ENCODE data around the gene ATP10B. TPM values are rescaled to one million over a fixed set of nuclear protein-coding genes. Genes with fewer than 3 reads are reported as not detected.
"Not testable (repeated sequence)": the region's sequence is repeated elsewhere in the genome, so short reads cannot be mapped to it uniquely, and the experiment has no call there.

The ATP10B gene
- polyA plus RNA-seq (2013) = 0.30 TPM

- Histone ChIP-seq H3K4me1 (ENCODE audit: control extremely low read depth in 1 of 4, control insufficient read depth in 4 of 4, insufficient read depth in 4 of 4, low read length in 3 of 4) (no peaks in the 10 kb centered on the region), H3K4me3 (ENCODE audit: control insufficient read depth in 1 of 7, extremely low read depth in 1 of 7, insufficient read depth in 4 of 7, low read depth in 2 of 7, low read length in 6 of 7) (no peak within 1 kb of the TSS), H3K27me3 (replicated peaks in 2 of 5; ENCODE audit: control insufficient read depth in 4 of 5, insufficient read depth in 5 of 5, low read length in 4 of 5) (peaks cover 0 to 4% (median 0%) of the 10 kb centered on the region in 5 experiments), H3K36me3 (ENCODE audit: control insufficient read depth in 4 of 4, insufficient read depth in 4 of 4, low read length in 3 of 4) (no peaks in the 10 kb centered on the region), H3K9me3 (ENCODE audit: control extremely low read depth in 1 of 5, control insufficient read depth in 4 of 5, insufficient read depth in 2 of 5, low read depth in 1 of 5, low read length in 4 of 5) (no peaks in the 10 kb centered on the region), H3K27ac (ENCODE audit: insufficient read depth in 1 of 2, low read depth in 1 of 2, low read length in 2 of 2, poor library complexity in 1 of 2, severe bottlenecking in 2 of 2) (no peak within 1 kb of the TSS)
- WGBS (ENCODE audit: insufficient coverage) = 75% methylated on average over 4 of the region's 4 CpGs
- no peak for DNase-seq
- CTCF ChIA-PET = no interaction called here
- POLR2A ChIA-PET = no interaction called here
These were observed at the start of gene ATP10B for GRCh38 chr5:160852049-160852448. Gene ATP10B, minus strand, starts transcription at chr5:160852211. Its CDS starts 164,137 bp downstream, at chr5:160688074.

GRCh38 chr5:160901656-160902055, 49.6 kb upstream of the ATP10B start:
- ChIA-PET POLR2A (no interaction called here), CTCF (no interaction called here)
- WGBS (ENCODE audit: insufficient coverage) = no CpG with 5 or more reads among the region's 1 CpG
- DNase-seq = no peak
- Histone ChIP-seq H3K4me3 (ENCODE audit: control insufficient read depth in 1 of 7, extremely low read depth in 1 of 7, insufficient read depth in 4 of 7, low read depth in 2 of 7, low read length in 6 of 7) (no peak overlapping the region), H3K9me3 (ENCODE audit: control extremely low read depth in 1 of 5, control insufficient read depth in 4 of 5, insufficient read depth in 2 of 5, low read depth in 1 of 5, low read length in 4 of 5) (no peaks in the 10 kb centered on the region), H3K27me3 (replicated peaks in 2 of 5; ENCODE audit: control insufficient read depth in 4 of 5, insufficient read depth in 5 of 5, low read length in 4 of 5) (peaks cover 0 to 5% (median 0%) of the 10 kb centered on the region in 5 experiments), H3K36me3 (ENCODE audit: control insufficient read depth in 4 of 4, insufficient read depth in 4 of 4, low read length in 3 of 4) (no peaks in the 10 kb centered on the region), H3K4me1 (ENCODE audit: control extremely low read depth in 1 of 4, control insufficient read depth in 4 of 4, insufficient read depth in 4 of 4, low read length in 3 of 4) (no peaks in the 10 kb centered on the region), H3K27ac (ENCODE audit: insufficient read depth in 1 of 2, low read depth in 1 of 2, low read length in 2 of 2, poor library complexity in 1 of 2, severe bottlenecking in 2 of 2) (no peak overlapping the region)

- H3K27ac ChIP-seq (ENCODE audit: insufficient read depth in 1 of 2, low read depth in 1 of 2, low read length in 2 of 2, poor library complexity in 1 of 2, severe bottlenecking in 2 of 2) = no peak overlapping the region
- CTCF ChIA-PET = no interaction called here
- DNase-seq = no peak
- H3K4me3 ChIP-seq (ENCODE audit: control insufficient read depth in 1 of 7, extremely low read depth in 1 of 7, insufficient read depth in 4 of 7, low read depth in 2 of 7, low read length in 6 of 7) = no peak overlapping the region
- H3K36me3 ChIP-seq (ENCODE audit: control insufficient read depth in 4 of 4, insufficient read depth in 4 of 4, low read length in 3 of 4) = no peaks in the 10 kb centered on the region
- peaks cover 0 to 5% (median 0%) of the 10 kb centered on the region in 5 experiments for H3K27me3 ChIP-seq (replicated peaks in 2 of 5; ENCODE audit: control insufficient read depth in 4 of 5, insufficient read depth in 5 of 5, low read length in 4 of 5)
- H3K9me3 ChIP-seq (ENCODE audit: control extremely low read depth in 1 of 5, control insufficient read depth in 4 of 5, insufficient read depth in 2 of 5, low read depth in 1 of 5, low read length in 4 of 5) = no peaks in the 10 kb centered on the region
- no peaks in the 10 kb centered on the region for H3K4me1 ChIP-seq (ENCODE audit: control extremely low read depth in 1 of 4, control insufficient read depth in 4 of 4, insufficient read depth in 4 of 4, low read length in 3 of 4)
- POLR2A ChIA-PET = no interaction called here
- WGBS (ENCODE audit: insufficient coverage) = 76% methylated on average over 2 of the region's 4 CpGs
These were observed 47.7 kb upstream of the ATP10B start for GRCh38 chr5:160899735-160900134.

GRCh38 chr5:160893180-160893964, 41.4 kb upstream of the ATP10B start:
- H3K9me3 ChIP-seq (ENCODE audit: control extremely low read depth in 1 of 5, control insufficient read depth in 4 of 5, insufficient read depth in 2 of 5, low read depth in 1 of 5, low read length in 4 of 5); H3K27ac ChIP-seq (ENCODE audit: insufficient read depth in 1 of 2, low read depth in 1 of 2, low read length in 2 of 2, poor library complexity in 1 of 2, severe bottlenecking in 2 of 2); H3K27me3 ChIP-seq (replicated peaks in 2 of 5; ENCODE audit: control insufficient read depth in 4 of 5, insufficient read depth in 5 of 5, low read length in 4 of 5); H3K36me3 ChIP-seq (ENCODE audit: control insufficient read depth in 4 of 4, insufficient read depth in 4 of 4, low read length in 3 of 4); CTCF ChIA-PET; H3K4me3 ChIP-seq (ENCODE audit: control insufficient read depth in 1 of 7, extremely low read depth in 1 of 7, insufficient read depth in 4 of 7, low read depth in 2 of 7, low read length in 6 of 7); DNase-seq; H3K4me1 ChIP-seq (ENCODE audit: control extremely low read depth in 1 of 4, control insufficient read depth in 4 of 4, insufficient read depth in 4 of 4, low read length in 3 of 4); POLR2A ChIA-PET: not testable (repeated sequence)
- 95% methylated on average over 4 of the region's 6 CpGs for WGBS (ENCODE audit: insufficient coverage)

GRCh38 chr5:160887780-160888179, 35.8 kb upstream of the ATP10B start:
- Histone ChIP-seq H3K9me3 (ENCODE audit: control extremely low read depth in 1 of 5, control insufficient read depth in 4 of 5, insufficient read depth in 2 of 5, low read depth in 1 of 5, low read length in 4 of 5) (no peaks in the 10 kb centered on the region), H3K27me3 (replicated peaks in 2 of 5; ENCODE audit: control insufficient read depth in 4 of 5, insufficient read depth in 5 of 5, low read length in 4 of 5) (peaks cover 0 to 2% (median 0%) of the 10 kb centered on the region in 5 experiments), H3K36me3 (ENCODE audit: control insufficient read depth in 4 of 4, insufficient read depth in 4 of 4, low read length in 3 of 4) (no peaks in the 10 kb centered on the region), H3K4me1 (ENCODE audit: control extremely low read depth in 1 of 4, control insufficient read depth in 4 of 4, insufficient read depth in 4 of 4, low read length in 3 of 4) (no peaks in the 10 kb centered on the region), H3K4me3 (ENCODE audit: control insufficient read depth in 1 of 7, extremely low read depth in 1 of 7, insufficient read depth in 4 of 7, low read depth in 2 of 7, low read length in 6 of 7) (no peak overlapping the region), H3K27ac (ENCODE audit: insufficient read depth in 1 of 2, low read depth in 1 of 2, low read length in 2 of 2, poor library complexity in 1 of 2, severe bottlenecking in 2 of 2) (no peak overlapping the region)
- ChIA-PET POLR2A (no interaction called here), CTCF (no interaction called here)
- 84% methylated on average over 3 of the region's 3 CpGs for WGBS (ENCODE audit: insufficient coverage)
- no peak for DNase-seq

- H3K36me3 ChIP-seq (ENCODE audit: control insufficient read depth in 4 of 4, insufficient read depth in 4 of 4, low read length in 3 of 4); DNase-seq; H3K4me1 ChIP-seq (ENCODE audit: control extremely low read depth in 1 of 4, control insufficient read depth in 4 of 4, insufficient read depth in 4 of 4, low read length in 3 of 4); H3K4me3 ChIP-seq (ENCODE audit: control insufficient read depth in 1 of 7, extremely low read depth in 1 of 7, insufficient read depth in 4 of 7, low read depth in 2 of 7, low read length in 6 of 7); H3K9me3 ChIP-seq (ENCODE audit: control extremely low read depth in 1 of 5, control insufficient read depth in 4 of 5, insufficient read depth in 2 of 5, low read depth in 1 of 5, low read length in 4 of 5); CTCF ChIA-PET; POLR2A ChIA-PET; H3K27me3 ChIP-seq (replicated peaks in 2 of 5; ENCODE audit: control insufficient read depth in 4 of 5, insufficient read depth in 5 of 5, low read length in 4 of 5); H3K27ac ChIP-seq (ENCODE audit: insufficient read depth in 1 of 2, low read depth in 1 of 2, low read length in 2 of 2, poor library complexity in 1 of 2, severe bottlenecking in 2 of 2): not testable (repeated sequence)
- WGBS (ENCODE audit: insufficient coverage) = 28% methylated on average over 11 of the region's 21 CpGs
These were observed 21.7 kb upstream of the ATP10B start for GRCh38 chr5:160873560-160874200.

- ChIA-PET POLR2A (no interaction called here), CTCF (no interaction called here)
- Histone ChIP-seq H3K4me3 (ENCODE audit: control insufficient read depth in 1 of 7, extremely low read depth in 1 of 7, insufficient read depth in 4 of 7, low read depth in 2 of 7, low read length in 6 of 7) (no peak overlapping the region), H3K27ac (ENCODE audit: insufficient read depth in 1 of 2, low read depth in 1 of 2, low read length in 2 of 2, poor library complexity in 1 of 2, severe bottlenecking in 2 of 2) (no peak overlapping the region), H3K4me1 (ENCODE audit: control extremely low read depth in 1 of 4, control insufficient read depth in 4 of 4, insufficient read depth in 4 of 4, low read length in 3 of 4) (no peaks in the 10 kb centered on the region), H3K27me3 (replicated peaks in 2 of 5; ENCODE audit: control insufficient read depth in 4 of 5, insufficient read depth in 5 of 5, low read length in 4 of 5) (peaks cover 0 to 3% (median 0%) of the 10 kb centered on the region in 5 experiments), H3K36me3 (ENCODE audit: control insufficient read depth in 4 of 4, insufficient read depth in 4 of 4, low read length in 3 of 4) (no peaks in the 10 kb centered on the region), H3K9me3 (ENCODE audit: control extremely low read depth in 1 of 5, control insufficient read depth in 4 of 5, insufficient read depth in 2 of 5, low read depth in 1 of 5, low read length in 4 of 5) (no peaks in the 10 kb centered on the region)
- WGBS (ENCODE audit: insufficient coverage) = 58% methylated on average over 2 of the region's 4 CpGs
- no peak for DNase-seq
These were observed 18.0 kb upstream of the ATP10B start for GRCh38 chr5:160869989-160870521.
